NCI-H2107 treated with DMSO at 0.1 percent for 48 hours (cell line): ENCODE measurements around the gene ZNF282.
"Not testable (repeated sequence)": the region's sequence is repeated elsewhere in the genome, so short reads cannot be mapped to it uniquely, and the experiment has no call there.

Experiments
- DNase-seq: peaks from one replicate; lab custom pipeline; 2025; ENCODE audit not compliant: unreplicated experiment; lab: John Stamatoyannopoulos, UW

The ZNF282 gene

DNA sequence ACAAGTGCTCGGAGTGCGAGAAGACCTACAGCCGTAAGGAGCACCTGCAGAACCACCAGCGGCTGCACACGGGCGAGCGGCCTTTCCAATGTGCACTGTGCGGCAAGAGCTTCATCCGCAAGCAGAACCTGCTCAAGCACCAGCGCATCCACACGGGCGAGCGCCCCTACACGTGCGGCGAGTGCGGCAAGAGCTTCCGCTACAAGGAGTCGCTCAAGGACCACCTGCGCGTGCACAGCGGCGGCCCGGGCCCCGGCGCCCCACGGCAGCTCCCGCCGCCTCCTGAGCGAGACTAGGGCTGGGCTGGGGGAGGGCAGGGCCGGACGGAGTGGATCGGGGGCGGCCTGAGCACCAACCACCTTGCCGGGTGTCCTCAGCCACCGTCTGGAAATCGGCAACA is 29.0 kb downstream of the ZNF282 start:
- no peak for DNase-seq

DNA sequence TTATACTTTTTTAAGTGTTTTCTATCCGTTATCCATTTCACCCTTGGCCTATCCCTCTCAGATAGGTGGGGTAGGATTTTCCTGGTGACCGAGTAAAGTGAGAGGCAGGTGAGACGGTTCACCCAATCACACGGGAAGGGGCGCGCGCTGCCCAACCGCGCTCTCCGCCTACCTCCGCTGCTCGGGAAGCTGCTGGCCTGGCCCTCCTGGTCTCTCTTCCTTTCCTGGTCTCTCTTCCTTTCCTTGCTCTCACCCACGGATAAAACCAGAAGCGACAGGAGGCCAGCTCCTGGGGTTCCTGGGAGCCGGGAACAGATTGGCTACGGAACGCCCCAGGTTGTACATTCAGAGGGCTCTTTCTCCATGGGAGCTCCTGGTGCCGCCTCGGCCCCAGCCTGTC is 29.8 kb downstream of the ZNF282 start:
- DNase-seq = no peak

DNA sequence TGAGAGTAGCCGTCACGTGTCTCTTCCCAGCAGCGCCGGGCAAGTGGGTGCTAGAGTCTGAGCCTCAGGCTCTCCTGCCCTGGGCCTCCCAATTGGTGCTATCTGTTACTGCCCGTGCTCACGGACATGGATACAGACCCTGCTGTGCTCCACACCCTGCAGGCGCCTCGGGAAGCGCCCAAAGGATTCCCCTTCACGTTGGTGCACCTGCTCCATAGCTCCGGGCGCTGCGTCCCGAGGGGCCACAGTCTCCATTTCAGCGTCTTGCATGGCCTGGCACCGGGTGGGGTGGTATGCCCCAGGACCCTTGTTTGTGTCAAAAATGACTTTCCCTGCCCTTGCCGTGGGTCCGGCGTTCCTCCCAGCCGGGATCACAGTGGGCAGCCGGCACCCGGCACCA is 30.3 kb downstream of the ZNF282 start:
- no peak for DNase-seq

DNA sequence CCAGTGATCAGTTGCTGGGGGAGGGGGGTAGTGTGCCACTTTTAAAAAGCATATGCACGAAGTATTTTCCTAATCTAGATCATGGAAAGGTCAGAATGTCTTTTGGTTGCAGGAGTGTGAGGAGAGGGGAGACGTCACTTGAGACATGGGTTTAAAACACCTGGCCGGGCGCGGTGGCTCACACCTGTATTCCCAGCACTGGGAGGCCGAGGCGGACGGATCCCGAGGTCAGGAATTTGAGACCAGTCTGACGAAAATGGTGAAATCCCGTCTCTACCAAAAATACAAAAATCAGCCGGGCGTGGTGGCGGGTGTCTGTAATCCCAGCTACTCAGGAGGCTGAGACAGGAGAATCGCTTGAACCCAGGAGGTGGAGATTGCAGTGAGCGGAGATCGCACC is 31.0 kb downstream of the ZNF282 start:
- DNase-seq = not testable (repeated sequence)

DNA sequence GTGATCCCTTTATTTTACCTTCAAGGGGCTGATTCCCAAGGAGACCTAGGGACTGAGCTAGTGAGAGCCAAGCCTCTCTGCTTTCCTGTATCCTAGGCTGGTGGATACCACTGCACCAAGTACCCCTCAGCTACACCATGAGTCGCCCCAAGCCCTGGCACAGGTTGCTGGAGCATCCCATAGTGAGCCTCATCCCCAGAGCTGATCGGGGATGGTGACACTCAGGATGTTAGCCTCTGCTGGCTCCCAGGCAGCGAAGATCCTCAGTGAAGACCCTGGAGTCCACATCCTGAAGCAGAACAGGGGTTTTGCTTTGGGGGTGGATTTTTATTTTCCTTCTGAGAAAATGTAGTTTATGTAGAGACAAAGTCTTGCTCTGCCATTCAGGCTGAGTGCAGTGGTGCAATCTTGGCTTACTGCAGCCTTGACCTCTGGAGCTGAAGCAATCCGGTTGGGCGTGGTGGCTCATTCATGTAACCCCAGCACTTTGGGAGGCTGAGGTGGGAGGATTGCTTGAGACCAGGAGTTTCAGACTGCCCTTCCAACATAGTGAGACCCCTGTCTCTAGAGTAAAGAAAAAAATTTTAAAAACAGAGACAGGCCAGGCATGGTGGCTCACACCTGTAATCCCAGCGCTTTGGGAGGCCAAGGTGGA is 31.6 kb downstream of the ZNF282 start:
- DNase-seq = no peak

DNA sequence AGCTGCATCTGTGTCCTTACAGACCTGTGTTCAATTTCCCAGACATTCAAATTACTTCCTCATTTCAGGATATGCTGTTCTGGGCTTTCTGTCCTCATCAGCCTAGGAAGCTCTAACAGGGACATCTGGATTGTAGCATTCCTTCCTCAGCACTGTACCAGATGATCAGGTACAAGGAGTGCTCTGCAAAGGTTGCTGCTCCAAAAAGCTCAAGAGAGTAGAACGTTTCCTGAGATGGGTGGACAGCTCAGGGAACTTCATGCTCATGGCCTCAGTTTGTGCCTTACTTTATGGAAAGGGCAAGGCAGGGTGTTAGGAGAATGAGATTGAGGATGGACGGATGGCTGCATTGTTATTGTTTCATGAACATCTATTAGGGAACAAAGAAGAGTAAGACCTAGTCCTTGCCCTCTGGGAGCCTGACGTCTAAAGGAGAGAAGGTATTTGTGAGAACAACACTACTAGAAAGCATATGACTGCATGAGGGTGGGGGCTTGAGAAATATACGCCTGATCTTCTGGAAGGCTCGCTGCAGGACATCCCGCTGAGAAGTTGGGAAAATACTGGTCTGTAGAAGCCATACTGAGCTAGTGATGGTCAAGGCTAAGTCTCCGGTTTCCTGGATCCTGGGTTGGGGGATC is 33.6 kb downstream of the ZNF282 start:
- no peak for DNase-seq

DNA sequence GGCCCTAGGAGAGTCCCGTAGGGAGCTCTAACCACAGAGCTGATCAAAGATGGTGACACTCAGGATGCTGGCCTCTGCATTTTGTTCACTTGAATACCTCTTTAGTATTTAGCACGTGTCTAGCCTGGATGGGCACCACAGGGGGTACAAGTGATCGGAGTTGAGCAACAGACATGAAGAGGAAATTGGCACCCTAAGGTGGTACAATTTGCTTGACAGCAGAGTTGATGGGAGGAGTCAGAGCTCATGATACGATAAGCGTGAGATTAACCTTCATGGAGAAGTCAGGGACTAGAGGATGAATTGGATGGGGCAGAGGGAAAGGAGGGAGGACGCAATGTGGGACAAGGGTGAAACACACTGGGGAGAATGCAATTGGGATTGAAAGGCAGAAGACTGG is 34.2 kb downstream of the ZNF282 start:
- DNase-seq = peak; percentile 30

DNA sequence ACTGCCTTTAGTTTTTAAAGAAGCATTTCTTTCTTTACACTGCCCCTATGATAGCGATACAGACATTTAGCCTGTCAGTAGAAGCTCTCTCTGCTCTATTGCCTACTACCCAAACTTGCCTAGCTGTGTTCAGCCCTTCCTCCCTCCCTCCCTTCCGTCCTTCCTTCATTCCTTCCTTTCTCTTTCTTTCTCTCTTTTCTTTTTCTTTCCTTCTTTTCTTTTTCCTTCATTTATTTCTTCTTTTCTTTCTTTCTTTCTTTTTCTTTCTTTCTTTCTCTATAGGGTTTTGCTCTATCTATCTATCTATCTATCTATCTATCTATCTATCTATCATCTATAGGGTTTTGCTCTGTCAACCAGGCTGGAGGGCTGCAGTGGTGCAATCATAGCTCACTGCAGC is 37.0 kb downstream of the ZNF282 start:
- DNase-seq = no peak

DNA sequence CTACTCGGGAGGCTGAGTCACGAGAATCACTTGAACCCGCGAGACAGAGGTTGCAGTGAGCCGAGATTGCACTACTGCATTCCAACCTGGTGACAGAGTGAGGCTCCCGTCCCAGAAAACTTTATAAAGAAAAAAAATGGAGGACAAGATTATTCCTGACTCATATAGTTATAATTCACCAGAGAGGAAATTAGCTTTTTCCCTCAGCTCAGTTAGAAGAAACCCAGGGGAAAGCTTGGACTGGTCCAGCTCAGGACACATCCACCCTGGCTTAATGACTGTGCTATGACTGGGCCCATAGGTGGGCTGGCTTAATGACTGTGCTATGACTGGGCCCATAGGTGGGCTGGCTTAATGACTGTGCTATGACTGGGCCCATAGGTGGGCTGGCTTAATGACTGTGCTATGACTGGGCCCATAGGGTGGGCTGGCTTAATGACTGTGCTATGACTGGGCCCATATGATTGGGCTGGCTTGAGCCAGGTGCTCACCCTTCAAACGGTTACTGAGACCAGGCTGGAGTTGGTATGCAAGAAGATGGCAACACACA is 38.4 kb downstream of the ZNF282 start:
- not testable (repeated sequence) for DNase-seq

DNA sequence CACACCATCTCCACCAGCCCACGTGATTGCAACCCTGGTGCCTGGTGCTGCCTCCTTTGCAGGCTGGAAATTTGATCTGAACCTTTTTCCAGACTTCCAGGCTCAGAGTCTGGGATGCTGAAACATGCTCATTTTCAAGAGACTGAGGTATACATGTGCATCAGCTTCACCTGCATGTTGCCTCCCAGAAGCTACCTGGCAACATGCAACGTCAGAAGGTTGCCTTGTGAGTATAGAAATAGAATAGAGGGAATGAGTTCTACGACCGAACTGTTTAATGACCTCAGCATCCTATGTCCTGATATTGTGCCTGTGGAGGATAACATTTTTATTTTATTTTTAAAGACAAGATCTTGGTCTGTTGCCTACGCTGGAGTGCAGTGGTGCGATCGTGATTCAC is 42.2 kb downstream of the ZNF282 start:
- DNase-seq = no peak

DNA sequence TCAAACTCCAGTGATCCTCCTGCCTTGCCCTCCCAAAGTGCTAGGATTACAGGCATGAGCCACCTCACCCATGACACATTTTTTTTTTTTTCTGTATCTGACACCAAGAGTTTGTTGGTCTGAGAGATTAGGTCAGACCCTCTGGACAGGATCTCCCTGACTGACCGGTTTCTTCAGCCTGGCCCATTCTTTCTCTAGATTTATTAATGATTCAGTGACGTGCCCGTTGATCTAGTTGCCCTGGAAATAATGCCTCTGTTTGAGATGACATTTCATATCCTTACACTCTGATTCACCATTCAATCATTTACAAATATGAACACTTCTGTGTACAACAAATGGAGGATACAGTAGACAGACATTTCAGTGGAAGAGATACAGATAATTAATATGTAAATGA is 42.7 kb downstream of the ZNF282 start:
- DNase-seq = no peak

DNA sequence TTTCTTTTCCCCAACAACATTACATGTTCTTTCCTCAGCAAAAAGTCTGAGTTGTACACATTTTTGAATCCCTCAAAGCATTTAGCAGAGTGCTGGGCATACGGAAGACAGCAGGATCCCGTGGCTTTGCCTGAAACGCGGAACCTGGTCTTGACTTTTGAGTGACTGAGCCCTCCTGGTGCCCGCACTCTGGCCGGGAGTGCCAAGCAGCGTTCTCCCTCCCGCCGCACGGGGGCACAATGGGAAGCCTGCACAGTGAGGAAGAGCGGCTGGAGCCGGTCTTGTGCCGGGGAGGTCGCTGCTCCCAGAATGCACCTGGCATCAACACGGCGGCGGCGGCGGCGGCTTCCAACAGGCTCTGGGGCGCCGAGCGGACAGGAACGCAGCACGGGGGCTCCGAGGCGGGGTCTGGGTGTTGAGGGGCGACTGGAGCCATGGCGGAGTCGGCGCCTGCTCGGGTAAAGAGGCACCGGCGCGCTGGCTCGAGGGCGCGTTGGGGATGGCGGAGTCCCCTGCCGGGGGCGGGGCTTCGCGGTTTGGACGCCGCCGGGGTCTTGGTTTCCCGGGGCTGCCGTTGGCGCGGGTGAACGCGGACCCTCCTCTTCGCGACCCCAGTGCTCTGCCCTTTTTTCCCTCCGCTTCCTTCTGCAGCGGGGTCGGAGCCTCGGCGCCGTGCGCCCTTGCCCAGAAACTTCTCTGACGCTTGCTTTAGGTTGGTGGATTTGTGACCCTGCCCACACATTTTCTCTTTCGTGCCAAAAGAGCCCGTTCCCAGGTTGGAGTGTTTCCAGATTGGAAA is 44.2 kb downstream of the ZNF282 start, which contains the start of gene ZNF212:
TSS of gene ZNF212 (plus strand) at position 307 of the 799 bp plus-strand sequence. CDS start at position 435, 128 bp downstream.
- DNase-seq = peak; percentile 88

DNA sequence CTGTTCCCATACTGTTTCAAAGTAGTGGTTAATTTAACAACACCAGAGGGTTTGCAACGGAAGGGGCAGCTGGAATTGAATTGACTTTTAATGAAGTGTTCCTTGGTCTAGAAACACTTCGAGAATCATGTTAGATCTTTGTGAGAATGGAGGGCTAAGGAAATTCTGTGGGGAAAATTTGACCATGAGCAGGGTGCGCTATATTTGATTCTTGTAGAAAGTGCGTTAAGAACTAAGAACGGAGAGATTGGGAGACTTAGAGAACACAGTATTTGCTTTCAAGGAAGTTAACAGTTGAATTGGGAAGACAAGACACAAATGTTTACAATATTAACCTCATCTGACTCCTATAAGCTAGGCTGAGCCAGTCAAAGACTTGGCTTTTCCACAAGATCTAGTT is 45.3 kb downstream of the ZNF282 start:
- DNase-seq = no peak

DNA sequence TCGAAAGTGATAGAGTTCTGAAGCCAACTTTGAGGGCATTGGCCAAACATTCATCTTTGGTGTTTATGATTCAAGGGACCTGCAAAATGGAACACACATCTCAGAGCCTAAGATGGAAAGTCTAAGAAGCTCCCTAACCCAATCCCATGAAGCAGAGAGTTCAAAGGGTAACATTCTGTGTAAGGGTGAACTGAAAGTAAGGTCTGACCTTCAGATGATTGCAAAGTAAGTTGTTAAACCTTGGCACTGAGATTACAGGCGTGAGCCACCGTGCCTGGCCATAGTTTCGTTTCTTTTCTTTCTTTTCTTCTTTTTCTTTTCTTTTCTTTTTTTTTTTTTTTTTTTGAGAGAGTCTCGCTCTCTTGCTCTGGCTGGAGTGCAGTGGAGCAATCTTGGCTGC is 46.4 kb downstream of the ZNF282 start:
- DNase-seq = no peak

DNA sequence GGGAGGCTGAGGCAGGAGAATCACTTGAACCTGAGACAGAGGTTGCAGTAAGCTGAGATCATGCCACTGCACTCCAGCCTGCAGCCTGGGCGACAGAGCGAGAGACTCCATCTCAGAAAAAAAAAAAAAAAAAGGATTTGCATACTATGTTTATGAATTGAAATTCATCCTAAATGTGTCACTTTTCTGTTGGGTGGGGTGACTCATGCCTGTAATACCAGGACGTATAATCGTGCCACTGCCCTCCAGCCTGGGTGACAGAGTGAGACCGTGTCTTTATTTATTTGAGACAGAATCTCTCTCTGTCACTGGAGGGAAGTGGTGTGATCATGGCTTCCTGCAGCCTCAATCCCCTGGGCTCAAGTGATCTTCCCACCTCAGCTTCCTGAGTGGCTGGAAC is 49.9 kb downstream of the ZNF282 start:
- DNase-seq = no peak

DNA sequence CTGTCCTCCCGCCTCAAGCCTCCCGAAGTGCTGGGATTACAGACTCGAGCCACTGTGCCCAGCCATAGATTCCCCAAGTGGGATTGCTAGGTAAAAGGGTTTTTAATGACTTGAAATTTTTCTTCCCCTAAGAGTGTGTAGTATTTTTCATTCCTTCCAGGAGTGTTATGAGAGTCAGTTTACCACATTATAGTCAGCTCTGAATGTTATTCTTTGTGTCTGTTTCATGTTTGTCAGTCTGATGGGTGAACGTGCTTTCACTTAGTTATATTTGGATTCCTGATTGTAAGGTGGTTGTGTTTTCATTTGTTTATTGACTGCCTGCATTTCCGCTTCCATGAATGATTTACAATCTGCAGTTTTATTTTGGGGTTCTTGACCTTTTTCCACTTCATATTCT is 50.4 kb downstream of the ZNF282 start:
- DNase-seq = no peak

DNA sequence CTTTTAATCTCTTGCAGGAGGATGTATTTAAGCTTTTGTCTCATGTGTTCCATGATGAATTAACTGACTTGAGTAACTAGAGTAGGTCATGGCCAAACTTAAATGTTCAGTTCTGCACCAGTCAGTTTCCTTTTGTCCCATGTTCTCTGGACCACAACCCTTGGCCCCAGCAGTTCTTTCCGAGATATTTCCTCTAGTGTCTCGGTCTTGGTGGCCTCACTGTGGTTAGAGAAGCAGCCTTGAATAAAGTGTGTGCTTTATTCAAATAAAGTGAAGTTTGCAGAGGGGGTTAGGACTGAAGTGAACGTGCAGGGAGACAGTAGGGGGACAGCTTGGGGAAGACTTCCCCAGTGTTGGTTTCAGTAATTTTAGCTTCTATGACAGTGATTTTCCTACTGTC is 53.4 kb downstream of the ZNF282 start:
- no peak for DNase-seq

DNA sequence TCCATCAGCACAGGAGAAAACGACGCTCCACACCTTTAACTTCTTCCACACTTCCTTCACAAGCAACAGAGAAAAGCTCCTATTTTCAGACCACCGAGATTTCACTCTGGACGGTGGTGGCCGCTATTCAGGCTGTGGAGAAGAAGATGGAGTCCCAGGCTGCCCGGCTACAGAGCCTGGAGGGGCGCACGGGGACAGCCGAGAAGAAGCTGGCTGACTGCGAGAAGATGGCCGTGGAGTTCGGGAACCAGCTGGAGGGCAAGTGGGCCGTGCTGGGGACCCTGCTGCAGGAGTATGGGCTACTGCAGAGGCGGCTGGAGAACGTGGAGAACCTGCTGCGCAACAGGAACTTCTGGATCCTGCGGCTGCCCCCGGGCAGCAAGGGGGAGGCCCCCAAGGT is 54.8 kb downstream of the ZNF282 start:
- DNase-seq = not testable (repeated sequence)

DNA sequence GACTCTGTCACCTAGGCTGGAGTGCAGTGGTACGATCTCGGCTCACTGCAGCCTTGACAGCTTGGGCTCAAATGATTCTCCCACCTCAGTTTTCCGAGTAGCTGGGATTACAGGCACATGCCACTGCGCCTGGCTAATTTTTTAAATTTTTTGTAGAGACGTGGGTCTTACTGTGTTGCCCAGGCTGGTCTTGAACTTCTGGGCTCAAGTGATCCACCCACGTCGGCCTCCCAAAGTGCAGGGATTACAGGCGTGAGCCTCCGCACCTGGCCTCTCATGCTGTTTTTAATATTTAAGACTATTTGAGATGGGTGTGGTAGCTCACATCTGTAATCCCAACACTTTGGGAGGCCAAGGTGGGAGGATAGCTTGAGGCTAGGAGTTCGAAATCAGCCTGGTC is 56.2 kb downstream of the ZNF282 start:
- DNase-seq = not testable (repeated sequence)

DNA sequence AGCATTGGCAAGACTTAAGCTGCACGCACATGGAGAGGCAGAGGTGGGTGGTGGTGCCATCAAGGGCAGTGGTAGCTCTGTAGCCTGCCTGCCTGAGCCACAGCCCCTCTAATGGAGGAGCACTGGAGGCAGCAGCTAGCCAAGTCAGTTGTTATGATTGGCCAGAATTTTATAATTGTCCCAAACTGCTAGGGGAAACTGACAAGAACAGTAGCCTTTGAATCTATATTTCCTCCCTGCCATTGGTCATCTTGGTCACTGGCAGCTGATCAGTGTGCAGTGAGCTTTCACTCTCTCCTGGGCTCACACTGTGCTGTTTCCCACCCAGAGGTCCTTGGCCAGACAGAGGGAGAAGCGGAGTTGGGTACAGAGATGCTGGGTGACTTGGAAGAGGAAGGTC is 57.0 kb downstream of the ZNF282 start:
- DNase-seq = no peak

DNA sequence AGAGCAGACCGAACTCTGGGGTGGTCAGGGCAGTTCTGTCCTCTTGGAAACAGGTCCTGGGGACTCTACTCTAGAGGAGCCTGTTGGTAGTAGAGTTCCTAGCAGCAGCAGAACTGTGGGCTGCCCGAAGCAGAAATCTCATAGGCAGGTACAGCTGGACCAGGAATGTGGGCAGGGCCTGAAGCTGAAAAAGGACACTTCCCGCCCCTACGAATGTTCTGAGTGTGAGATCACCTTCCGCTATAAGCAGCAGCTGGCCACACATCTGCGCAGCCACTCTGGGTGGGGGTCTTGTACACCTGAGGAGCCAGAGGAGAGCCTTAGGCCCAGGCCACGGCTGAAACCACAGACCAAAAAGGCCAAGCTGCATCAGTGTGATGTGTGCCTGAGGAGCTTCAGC is 58.3 kb downstream of the ZNF282 start:
- no peak for DNase-seq
